GM21528 (cell line): Measurements from ENCODE around the gene FOXC2.
"Not testable (repeated sequence)": the region's sequence is repeated elsewhere in the genome, so short reads cannot be mapped to it uniquely, and the experiment has no call there.

Source experiments
- ATAC-seq: cut with Tn5 transposase; IDR thresholded peaks from one replicate; pipeline ENCODE4 v1.9.1; 2021; ENCODE audit warnings: mild to moderate bottlenecking, moderate library complexity; ENCODE audit not compliant: unreplicated experiment, low FRiP score

The FOXC2 gene

DNA sequence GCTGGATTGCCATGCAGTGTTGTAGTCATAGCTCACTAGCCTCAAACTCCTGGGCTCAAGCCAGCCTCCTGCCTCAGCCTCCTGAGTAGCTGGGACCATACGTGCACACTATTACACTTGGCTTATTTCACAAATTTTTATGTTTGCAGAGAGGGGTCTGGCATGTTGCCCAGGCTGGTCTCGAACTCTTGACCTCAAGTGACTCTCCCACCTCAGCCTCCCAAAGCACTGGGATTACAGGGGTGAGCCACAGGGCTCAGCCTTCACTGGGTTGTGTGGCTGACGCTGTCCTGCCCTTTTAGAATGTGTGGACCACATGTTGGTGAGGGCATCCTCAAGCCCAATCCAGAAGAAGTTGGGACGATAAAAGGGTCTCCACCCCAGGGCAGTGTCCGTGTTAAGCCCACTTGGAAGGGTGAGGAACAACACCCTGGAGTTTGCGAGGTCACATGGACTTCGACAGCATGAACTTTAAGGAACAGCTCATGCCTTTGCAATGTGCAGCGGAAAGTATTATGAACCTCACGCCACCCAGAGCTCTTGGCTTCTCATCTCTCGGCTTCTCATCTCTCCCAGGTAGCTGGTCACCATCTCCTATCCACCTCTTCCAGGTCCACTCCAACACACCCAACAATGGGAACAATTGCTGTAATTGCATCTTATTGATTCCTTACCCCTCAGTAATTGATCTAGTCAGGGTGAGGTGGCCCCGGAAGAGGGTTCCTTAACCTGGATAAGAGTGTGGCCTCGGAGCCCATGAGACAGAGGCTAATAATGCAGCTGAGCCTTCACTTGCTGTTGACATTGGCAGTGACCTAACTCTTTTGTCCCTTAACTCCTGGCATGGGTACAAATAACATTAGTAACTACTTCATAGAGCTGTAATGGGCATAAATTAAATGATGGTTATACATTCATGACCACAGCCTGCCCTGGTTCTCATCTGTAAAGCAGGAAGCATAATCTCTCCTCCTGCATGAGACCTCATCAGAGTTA, 18.4 kb downstream of the FOXC2 start:
- no peak for ATAC-seq

DNA sequence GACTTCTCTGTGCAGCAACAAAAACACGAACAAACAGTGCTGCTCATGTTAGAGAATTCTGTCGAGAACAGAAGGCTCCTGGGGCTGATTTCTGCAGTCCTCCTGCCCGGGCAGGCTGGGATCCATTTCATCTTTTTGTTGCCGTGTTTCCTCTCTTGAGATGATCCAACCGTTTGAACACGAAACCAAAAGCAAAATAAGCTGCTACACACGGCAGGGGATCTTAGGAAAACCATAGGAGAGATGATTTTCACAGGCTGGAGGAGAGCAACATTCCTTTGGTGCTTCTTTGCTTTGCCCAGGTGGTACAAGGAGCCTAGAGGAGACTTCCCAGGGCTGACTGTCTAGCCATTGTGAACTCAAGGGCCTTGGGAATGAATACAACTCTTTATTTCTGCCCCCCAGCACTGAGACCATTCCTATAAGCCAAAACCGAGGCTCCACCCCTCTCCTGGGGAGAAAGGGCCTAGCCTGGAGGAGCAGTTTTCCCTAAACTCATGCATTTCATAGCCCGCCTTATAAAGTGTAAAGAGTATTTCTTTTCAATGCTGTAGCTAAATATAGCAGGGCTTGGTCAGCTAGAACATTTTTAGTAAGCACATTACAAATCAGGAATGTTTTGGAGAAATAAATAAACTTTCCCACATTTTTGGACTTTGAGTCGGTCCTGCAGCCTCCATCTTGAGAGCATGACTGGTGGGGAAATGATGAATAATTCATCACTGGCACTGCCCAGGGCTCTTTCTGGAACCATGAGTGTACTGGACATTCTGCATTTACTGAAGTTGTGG, 19.4 kb downstream of the FOXC2 start:
- ATAC-seq, result no peak

DNA sequence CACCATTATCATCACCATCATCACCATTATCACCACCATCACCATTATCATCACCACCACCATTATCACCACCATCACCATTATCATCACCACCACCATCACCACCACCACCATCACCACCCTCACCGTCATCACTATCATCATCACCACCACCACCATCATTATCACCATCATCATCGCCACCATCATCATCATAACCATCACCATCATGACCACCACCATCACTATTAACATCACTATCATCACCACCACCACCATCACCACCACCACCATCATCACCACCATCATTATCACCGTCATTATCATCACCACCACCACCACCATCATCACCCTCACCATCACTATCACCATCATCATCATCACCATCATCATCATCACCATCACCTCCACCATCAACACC, 20.9 kb downstream of the FOXC2 start:
- no peak for ATAC-seq

DNA sequence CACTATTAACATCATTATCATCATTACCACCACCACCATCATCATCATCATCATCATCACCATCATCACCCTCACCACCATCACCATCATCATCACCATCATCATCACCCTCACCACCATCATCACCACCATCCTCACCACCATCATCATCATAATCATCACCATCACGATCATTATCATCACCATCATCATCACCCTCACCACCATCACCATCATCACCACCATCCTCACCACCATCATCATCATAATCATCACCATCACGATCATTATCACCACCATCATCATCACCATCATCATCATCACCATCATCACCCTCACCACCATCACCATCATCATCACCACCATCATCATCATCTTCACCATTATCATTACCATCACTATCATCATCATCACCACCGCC, 21.3 kb downstream of the FOXC2 start:
- not testable (repeated sequence) for ATAC-seq

DNA sequence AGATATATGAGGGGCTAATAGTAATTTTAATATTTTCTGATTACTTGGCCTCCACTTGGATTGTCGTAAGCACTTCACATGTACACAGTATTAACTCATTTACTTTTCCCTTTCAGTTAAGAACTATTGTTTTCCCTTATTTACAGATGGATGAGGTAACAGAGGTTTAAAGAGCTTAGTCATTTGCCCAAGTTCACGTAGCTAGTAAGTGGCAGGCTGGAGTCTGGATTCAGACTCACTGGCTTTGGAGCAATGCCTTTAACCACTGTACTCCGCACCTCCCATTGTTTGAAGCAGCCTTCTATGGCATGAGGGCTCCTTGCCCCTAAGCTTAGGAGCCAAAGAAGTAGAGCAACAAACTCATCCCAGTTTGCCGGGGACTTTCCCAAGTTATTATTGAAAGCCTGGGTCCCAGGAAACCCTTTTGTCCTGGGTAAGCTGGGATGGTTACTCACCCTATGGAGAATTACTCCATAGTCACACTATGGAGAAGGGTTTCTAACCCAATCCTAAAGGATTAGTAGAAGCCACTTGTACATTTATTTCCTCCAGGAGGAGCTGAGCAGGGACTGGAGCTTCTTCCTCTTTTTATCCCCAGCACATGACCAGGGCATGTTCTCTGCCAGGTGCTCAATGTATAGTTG, 24.0 kb downstream of the FOXC2 start:
- no peak for ATAC-seq

DNA sequence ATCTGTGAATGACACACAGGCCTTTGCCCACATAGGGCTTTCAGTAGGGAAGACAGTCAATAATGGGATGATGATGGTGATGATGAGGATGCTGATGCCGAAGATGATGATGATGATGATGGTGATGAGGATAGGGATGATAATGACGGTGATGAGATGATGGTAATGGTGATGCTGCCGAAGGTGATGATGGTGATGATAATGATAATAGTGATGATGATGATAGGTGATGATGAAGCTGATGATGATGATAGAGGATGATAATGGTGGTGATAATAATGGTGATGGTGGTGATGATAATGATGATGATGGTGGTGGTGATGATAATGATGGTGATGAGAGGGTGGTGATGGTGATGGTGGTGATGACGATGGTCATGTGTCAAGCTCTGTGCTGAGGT, 24.6 kb downstream of the FOXC2 start:
- ATAC-seq, result no peak

DNA sequence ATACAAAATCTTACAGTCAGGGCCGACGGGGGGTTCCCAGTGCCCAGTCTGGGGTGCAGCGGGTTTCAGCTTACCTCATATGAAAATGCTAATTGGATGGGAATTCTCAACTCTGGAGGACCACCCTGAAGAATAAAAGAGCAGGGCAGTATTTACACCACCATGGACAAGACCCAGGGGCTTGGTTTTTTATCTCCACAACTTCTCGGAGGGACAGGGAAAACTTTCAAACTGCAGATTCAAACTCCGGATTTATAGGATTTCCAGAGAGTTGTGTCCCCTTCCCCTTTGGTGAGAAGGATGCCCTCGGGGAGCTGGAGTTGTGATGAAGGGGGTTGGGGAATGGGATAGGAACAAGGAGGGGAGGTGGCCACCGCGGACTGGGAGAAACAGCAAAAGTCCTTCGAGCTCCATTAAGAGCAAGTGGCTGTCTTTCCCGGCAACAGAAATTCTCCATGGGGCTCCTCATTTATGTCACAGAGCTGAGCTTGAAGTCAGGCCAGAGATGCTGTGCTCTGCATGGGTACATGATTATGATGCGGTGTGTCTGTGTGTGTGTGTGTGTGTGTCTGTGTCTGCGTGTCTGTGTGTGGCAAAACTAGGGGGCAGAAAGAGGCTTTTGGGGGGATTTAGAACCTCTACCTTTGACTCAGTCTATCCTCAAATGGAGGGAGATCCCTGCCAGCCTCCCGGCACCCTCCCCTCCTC, 27.4 kb downstream of the FOXC2 start:
- ATAC-seq, result no peak

DNA sequence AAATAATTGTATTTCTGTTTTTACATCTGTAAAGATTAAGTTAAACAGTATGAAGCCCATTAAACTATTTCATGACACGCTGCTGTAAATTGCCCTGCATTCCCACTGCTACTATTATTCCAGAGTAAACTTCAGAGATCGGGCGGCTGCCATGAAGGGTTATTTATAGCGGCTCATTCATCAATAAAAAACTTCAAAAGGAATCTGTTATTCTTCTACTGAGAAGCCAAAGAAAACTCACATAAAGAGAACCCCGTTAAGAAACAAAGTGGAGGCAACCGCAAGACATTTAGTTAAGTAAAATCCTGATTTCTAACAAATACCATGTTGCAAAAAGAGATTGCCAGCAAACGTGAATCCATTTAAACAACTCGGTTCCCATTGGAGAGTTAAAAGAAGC, 28.1 kb downstream of the FOXC2 start:
- no peak for ATAC-seq

DNA sequence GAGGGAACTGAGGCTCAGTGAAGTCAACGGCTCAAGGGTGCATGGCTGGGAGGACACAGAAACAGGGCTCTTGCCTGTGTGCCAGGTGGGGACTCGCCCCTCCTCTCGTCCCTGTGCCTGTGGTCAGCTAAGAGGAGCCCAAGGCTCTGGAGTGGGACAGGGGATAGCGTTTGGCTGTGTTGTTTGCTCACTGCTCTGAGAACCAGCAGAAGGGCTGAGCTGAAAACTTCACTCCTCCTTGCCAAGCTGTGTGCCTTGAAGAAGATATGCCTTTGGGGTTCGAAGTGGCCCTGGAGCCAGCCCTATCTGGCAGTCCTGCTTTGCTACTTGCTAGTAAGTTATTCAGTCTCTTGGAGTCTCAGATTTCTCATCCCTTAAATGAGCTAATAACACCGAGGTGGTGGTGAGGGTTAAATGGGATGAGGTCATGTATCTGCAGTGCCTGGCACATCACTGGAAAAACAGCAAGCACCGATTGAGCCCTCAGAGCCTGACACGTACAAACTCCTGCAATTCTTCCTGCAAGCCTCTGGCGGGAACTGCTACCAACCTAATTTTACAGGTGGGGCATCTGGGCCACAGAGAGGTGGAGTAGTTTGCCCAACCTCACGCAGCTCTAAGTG, 29.5 kb downstream of the FOXC2 start:
- ATAC-seq, result no peak

DNA sequence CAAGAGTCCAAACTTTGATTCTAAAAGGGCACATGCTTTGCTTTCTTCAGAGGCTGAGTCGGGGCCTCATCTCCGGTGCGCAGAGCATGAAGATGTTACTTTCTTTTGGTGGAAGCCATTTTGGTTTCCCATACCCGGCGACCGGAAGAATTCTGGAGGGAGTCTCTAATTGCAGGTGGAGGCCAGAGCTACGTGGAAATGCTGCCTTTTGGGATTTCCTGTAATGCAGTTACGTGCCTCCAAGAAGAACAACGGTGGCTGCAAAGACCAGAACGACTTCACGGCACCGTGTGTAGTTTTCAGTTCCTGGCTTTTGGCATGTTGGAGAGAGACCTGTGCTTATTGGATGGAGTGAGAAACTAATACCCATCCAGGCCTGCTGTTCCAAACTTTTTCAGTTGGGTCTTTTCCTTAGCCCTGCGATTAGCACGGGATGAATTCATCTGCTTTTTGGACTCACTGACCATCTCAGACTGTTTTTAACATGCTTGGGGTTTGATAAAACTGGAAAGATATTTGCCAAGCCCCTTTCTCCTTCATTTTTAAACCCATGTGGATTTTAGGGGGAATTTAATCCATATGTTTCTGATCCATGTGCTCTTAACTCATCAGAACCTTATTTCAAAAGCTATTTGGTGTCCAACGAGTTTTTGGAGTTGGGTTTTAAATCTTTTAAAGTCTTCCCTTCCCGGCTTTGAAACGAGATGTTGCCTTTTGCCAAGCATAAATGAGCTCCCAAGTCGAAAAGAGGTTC, 30.7 kb downstream of the FOXC2 start:
- ATAC-seq, result no peak

DNA sequence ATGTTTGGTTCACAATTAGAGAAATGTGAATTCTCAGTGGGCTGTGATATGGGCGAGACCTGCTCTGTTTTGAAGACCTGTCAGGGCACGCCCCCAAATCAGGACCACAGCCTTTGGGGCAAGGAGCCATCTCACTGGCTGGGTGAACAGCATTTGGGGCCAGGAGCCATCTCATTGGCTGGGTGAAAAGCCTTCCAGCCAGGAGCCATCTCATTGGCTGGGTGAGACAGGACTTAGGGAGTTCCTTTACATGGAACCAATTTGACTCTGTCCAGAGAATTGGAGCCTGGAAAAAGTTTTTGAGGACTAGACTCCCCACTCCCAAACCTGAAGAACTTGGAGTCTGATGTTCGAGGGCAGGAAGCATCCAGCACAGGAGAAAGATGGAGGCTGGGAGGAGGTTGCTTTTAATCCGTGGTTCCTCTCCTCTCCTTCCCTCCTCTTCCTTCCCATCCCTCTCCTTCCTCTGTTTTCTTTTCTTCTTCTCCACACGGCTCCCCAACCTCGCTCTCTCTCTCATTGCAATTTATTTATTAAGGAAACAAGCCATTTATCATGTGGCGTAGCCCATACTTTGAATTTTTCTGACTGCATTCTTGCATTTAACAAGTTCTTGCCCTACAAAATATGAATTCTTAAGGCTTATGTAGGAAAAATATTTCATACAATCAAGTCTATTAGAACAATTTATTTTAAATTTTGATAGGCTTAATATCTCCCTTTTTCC, 31.4 kb downstream of the FOXC2 start:
- no peak for ATAC-seq

DNA sequence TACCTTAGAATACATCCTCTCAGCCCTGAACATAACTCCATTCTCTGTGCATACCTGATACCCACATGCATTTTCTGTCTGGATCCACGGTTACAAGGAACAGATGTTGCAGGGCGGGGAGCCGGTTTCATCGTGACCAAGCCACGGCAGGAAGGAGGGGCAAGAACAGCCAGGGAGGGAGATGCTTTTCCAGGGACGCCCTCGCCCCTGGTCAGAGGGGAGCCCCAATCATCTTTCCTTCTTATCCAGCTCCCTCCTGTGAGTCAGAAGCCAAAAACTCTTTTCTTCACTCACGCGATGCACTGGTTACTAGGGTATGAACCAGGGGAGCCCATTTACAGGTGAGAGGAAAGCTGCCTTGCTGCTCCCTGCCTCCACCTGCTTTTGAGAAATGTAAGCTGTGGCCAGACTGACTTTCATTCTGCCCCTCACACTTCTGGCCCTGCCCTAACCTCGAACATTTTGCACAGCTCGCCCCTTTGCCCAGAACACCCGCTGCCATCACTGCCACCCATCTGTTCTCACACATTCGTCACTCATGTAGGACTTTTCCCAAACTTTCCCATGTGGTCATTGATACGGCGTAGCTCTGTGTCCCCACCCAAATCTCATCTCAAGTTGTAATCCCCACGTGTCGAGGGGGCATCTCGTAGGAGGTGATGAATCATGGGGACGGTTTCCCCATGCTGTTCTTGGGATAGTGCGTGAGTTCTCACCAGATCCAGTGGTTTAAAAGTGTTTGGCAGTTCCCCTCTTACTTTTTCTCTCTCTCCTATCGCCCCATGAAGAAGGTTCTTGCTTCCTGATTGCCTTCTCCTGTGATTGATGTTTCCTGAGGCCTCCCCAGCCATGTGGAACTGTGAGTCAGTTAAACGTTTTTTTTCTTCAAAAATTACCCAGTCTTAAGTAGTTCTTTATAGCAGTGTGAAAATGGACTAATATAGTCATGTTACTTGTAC, 32.3 kb downstream of the FOXC2 start:
- no peak for ATAC-seq

DNA sequence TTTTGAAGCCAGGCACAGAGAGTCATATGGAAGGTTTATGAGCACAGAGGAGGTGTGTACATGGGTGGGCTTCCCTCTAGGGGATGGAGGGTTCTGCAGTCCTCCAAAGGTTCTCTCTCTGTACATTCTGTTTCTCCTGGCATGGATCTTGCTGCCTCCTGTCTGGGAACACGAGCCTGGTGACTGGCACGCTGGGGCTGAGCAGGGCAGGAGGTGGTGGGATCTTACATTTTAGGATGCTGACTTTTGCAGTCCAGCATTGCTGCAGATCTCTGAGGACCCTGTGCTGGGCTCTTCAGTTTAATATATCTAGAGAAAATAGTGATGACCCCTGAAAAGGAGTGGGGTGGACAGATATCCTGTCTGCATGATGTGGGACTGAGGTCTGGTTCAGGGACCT, 34.7 kb downstream of the FOXC2 start:
- ATAC-seq, result no peak

DNA sequence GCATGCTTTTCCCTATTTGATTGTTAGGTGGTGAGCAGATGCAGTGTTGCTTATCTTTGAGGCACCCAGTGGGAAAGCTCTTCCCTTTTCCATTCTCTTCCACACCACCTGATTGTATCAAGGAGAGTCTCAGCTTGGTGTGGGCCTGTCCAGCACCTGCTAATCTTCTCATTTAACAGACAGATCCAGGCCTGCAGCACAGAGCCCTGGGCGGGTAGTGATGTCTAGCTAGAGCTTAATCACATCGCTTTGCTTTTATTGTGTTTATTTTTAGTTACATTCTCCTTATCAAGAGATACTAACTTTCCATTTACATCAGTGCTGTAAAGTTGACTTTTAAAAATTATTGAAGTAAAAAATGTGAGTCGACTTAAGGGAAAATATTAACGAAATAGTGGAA, 35.9 kb downstream of the FOXC2 start:
- ATAC-seq, result no peak

DNA sequence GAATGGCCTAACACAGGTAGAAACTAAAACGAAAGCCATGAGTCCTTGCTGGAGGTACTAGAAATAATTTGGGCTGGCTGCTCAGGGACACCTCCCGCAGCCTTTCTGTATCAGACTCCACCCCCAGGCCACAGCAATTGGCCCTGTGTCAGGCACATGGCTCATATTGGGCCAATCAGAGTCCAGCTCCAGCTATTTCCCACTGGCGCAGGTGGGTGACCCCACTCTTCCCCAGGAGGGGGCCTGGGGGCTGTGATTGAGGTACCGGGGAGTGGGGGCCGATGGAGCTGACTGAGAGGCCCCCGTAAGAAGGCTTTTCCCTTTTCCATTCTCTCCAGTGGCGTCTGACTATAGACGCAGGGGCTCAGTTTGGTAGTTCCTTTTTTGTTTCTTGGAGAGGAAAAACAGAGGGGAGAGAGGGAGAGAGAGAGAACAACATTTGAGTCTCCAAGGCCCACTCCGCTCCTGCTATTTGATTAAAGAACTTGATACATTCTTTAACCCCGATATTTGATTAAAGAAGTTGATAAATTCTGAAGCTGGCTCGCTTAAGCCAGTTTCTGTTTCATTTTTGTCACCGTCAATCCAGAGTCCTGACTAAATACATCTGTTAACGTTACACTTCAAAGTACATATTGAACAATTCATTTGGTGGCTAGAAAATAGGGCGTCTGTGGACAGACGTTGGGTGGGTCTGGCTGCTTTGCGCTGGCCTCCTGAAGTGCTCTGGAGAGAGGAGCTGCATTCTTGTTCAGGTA, 38.0 kb downstream of the FOXC2 start:
- ATAC-seq, result no peak

DNA sequence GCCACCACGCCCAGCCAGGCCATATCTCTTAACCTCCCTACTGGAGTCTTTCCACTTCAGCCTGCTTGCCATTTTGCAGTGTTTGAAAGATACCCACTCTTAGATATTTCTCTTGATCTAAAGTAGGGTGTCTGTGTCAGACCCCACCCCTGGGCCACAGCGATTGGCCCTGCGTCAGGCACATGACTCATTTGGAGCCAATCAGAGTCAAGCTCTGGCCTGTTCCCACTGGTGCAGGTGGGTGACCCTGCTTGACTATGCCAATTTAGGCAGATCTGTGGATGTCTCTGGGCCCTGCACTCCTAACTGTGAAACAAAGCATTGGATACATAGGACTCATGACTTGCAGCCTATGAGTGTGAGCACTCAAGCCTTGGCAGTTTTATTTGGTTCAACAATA, 39.3 kb downstream of the FOXC2 start:
- no peak for ATAC-seq

DNA sequence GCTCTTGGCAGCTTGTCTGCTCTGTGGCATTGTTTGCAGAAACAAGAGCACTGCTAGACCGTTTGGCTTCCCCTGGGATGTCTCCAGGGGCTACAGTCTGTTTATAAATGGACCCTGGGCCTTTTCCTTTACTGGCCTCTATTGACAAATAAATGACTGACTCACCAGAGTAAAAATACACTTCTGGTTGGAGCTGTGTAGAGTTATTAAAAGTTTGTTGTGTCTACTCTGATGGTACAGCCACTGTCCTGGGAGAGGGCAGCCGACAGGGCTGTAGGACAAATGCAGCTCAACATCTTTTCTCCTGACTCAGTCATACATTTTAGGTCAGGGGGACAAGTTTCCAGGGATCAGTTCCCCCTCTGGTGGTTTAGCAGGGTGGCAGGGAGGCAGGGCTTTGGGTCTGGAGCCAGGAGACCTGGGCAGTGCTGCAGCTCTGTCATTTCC, 41.7 kb downstream of the FOXC2 start:
- no peak for ATAC-seq
